A673 (cell line): Measurements from ENCODE around the gene SLC2A13.

Source experiments
- CTCF ChIP-seq: fragments of 300-800, 200-600 bp; sonication (generic); conservative IDR thresholded peaks from 2 replicates; pipeline ENCODE4 v1.5.1; 2017; ENCODE audit warnings: low read depth, mild to moderate bottlenecking, antibody characterized with exemption, low read length, moderate library complexity, mixed read lengths
- EZH2 ChIP-seq: fragments of 200-600 bp; sonication (generic); IDR thresholded peaks from 2 replicates; pipeline ENCODE4 v1.6.1; 2017; ENCODE audit warnings: borderline replicate concordance, low read depth, mild to moderate bottlenecking, mixed read lengths, antibody characterized with exemption, low read length; ENCODE audit not compliant: poor library complexity, severe bottlenecking

- TF ChIP-seq CTCF (no peak), EZH2 (no peak)
These were observed 73.2 kb downstream of the SLC2A13 start for GRCh38 chr12:40032433-40033241.
